Smooth muscle cell (in vitro differentiated cells): ENCODE data around the gene C5. TPM values are rescaled to one million over a fixed set of nuclear protein-coding genes. Genes with fewer than 3 reads are reported as not detected.

Experiments
- DNase-seq: peaks from one replicate; lab custom pipeline; 2025; ENCODE audit not compliant: unreplicated experiment; lab: John Stamatoyannopoulos, UW
- H2AFZ ChIP-seq: fragments of 200-600 bp; sonication (generic); 2 replicates; pipeline ENCODE4 v1.6.0; 2016; ENCODE audit warnings: antibody characterized with exemption, low read depth, mild to moderate bottlenecking
- H3F3A ChIP-seq: fragments of 200-600 bp; sonication (generic); 2 replicates; pipeline ENCODE4 v1.6.0; 2017; ENCODE audit warnings: antibody characterized with exemption, low read depth
- H3K27ac ChIP-seq: fragments of 200-600 bp; sonication (generic); 2 replicates; pipeline ENCODE4 v1.5.1; 2016; ENCODE audit warnings: low read depth, mild to moderate bottlenecking
- H3K27me3 ChIP-seq: fragments of 200-600 bp; sonication (generic); 2 replicates; pipeline ENCODE4 v1.6.1; 2016; ENCODE audit warnings: low read depth, mild to moderate bottlenecking
- H3K36me3 ChIP-seq: fragments of 200-600 bp; sonication (generic); 2 replicates; pipeline ENCODE4 v1.5.1; 2016; ENCODE audit warnings: low read depth
- H3K4me1 ChIP-seq: fragments of 200-600 bp; sonication (generic); 2 replicates; pipeline ENCODE4 v1.5.1; 2016; ENCODE audit warnings: low read depth
- H3K4me2 ChIP-seq: fragments of 200-600 bp; sonication (generic); 2 replicates; pipeline ENCODE4 v1.6.0; 2016; ENCODE audit warnings: mild to moderate bottlenecking
- H3K4me3 ChIP-seq: fragments of 200-600 bp; sonication (generic); 2 replicates; pipeline ENCODE4 v1.5.1; 2016; ENCODE audit warnings: mild to moderate bottlenecking
- H3K79me2 ChIP-seq: fragments of 200-600 bp; sonication (generic); 2 replicates; pipeline ENCODE4 v1.6.0; 2016; ENCODE audit warnings: low read depth, mild to moderate bottlenecking
- H3K9ac ChIP-seq: fragments of 200-600 bp; sonication (generic); 2 replicates; pipeline ENCODE4 v1.6.0; 2016; ENCODE audit warnings: low read depth
- H3K9me3 ChIP-seq: fragments of 200-600 bp; sonication (generic); replicated peaks from 2 replicates; pipeline ENCODE4 v1.5.1; 2016; ENCODE audit warnings: low read depth
- H4K20me1 ChIP-seq: fragments of 200-600 bp; sonication (generic); 2 replicates; pipeline ENCODE4 v1.6.0; 2016; ENCODE audit warnings: low read depth
- CTCF ChIP-seq: fragments of 200-600 bp; sonication (generic); IDR thresholded peaks from 2 replicates; pipeline ENCODE4 v1.5.1; 2017; ENCODE audit warnings: borderline replicate concordance, mild to moderate bottlenecking, antibody characterized with exemption; ENCODE audit not compliant: insufficient read depth, poor library complexity, severe bottlenecking
- WGBS: methylation state at CpG from one replicate; pipeline ENCODE4 v1.1.7; 2016; ENCODE audit warnings: low lambda C conversion rate; 5-methylcytosine and 5-hydroxymethylcytosine counted together
- polyA plus RNA-seq: library from polyadenylated mRNA; unstranded; fragments of >200 nt; fragmentation: Nextera tagmentation; extraction: Ambion mirVana; gene quantifications from 2 replicates; pipeline ENCODE4 v1.2.1, GENCODE V29; 2016
- total RNA-seq: library from RNA; depleted of rRNA; stranded (reverse); fragments of >200 nt; gene quantifications from 2 replicates; pipeline ENCODE4 v1.2.3, GENCODE V29; 2014

The C5 gene
- total and polyA plus RNA-seq, 2 experiments from 2014 or later = 0.57 to 0.76 TPM

GRCh38 chr9:120947222-120947621, 102.9 kb downstream of the C5 start:
- Histone ChIP-seq H3F3A (no peaks in the 10 kb centered on the region), H3K79me2 (no peaks in the 10 kb centered on the region), H3K36me3 (no peaks in the 10 kb centered on the region), H3K9ac (no peak overlapping the region), H4K20me1 (no peaks in the 10 kb centered on the region), H3K4me3 (no peak overlapping the region), H3K4me1 (no peaks in the 10 kb centered on the region), H3K9me3 (no peaks in the 10 kb centered on the region), H2AFZ (no peak overlapping the region), H3K4me2 (no peak overlapping the region), H3K27me3 (no peaks in the 10 kb centered on the region), H3K27ac (no peak overlapping the region)
- 96% methylated on average over 2 of the region's 2 CpGs for WGBS
- DNase-seq = no peak
- no peak for TF ChIP-seq CTCF

- H3K36me3 ChIP-seq = no peaks in the 10 kb centered on the region
- 73% methylated on average over 3 of the region's 3 CpGs for WGBS
- no peak overlapping the region for H3K27ac ChIP-seq
- no peaks in the 10 kb centered on the region for H3K27me3 ChIP-seq
- no peaks in the 10 kb centered on the region for H3K9me3 ChIP-seq
- H3K79me2 ChIP-seq = no peaks in the 10 kb centered on the region
- no peak for DNase-seq
- H3K4me3 ChIP-seq = no peak overlapping the region
- TF ChIP-seq CTCF = no peak
- no peak overlapping the region for H3K9ac ChIP-seq
- H3F3A ChIP-seq = no peaks in the 10 kb centered on the region
- H2AFZ ChIP-seq = no peak overlapping the region
- H3K4me1 ChIP-seq = peaks cover 4% of the 10 kb centered on the region
- no peak overlapping the region for H3K4me2 ChIP-seq
- no peaks in the 10 kb centered on the region for H4K20me1 ChIP-seq
Measured at GRCh38 chr9:120946259-120946658, 103.8 kb downstream of the C5 start.

- no peak for DNase-seq
- Histone ChIP-seq H3F3A (no peaks in the 10 kb centered on the region), H4K20me1 (no peaks in the 10 kb centered on the region), H3K27me3 (no peaks in the 10 kb centered on the region), H3K9me3 (no peaks in the 10 kb centered on the region), H3K4me3 (no peak overlapping the region), H3K4me1 (peaks cover 6% of the 10 kb centered on the region), H3K4me2 (no peak overlapping the region), H3K9ac (no peak overlapping the region), H3K79me2 (no peaks in the 10 kb centered on the region), H2AFZ (no peak overlapping the region), H3K27ac (no peak overlapping the region), H3K36me3 (no peaks in the 10 kb centered on the region)
- 76% methylated on average over 3 of the region's 3 CpGs for WGBS
- no peak for TF ChIP-seq CTCF
Measured at GRCh38 chr9:120944948-120945347, 105.1 kb downstream of the C5 start.

GRCh38 chr9:120944434-120944843, 105.6 kb downstream of the C5 start:
- H2AFZ ChIP-seq = no peak overlapping the region
- H3K4me2 ChIP-seq = no peak overlapping the region
- peaks cover 6% of the 10 kb centered on the region for H3K4me1 ChIP-seq
- no peaks in the 10 kb centered on the region for H3K36me3 ChIP-seq
- H3K27ac ChIP-seq = no peak overlapping the region
- no peak for TF ChIP-seq CTCF
- H3K9me3 ChIP-seq = no peaks in the 10 kb centered on the region
- H3K4me3 ChIP-seq = no peak overlapping the region
- WGBS = 89% methylated on average over 4 of the region's 4 CpGs
- H3F3A ChIP-seq = no peaks in the 10 kb centered on the region
- H4K20me1 ChIP-seq = no peaks in the 10 kb centered on the region
- no peak for DNase-seq
- H3K27me3 ChIP-seq = no peaks in the 10 kb centered on the region
- no peaks in the 10 kb centered on the region for H3K79me2 ChIP-seq
- H3K9ac ChIP-seq = no peak overlapping the region
